Amygdala (tissue), 56 donors: Measurements from ENCODE around the gene COL9A2.
"Not testable (repeated sequence)": the region's sequence is repeated elsewhere in the genome, so short reads cannot be mapped to it uniquely, and the experiment has no call there.

Experiments
- DNase-seq, 56 donors: peaks; one replicate each; lab custom pipeline; 2025; lab: John Stamatoyannopoulos, UW

Gene COL9A2

DNA sequence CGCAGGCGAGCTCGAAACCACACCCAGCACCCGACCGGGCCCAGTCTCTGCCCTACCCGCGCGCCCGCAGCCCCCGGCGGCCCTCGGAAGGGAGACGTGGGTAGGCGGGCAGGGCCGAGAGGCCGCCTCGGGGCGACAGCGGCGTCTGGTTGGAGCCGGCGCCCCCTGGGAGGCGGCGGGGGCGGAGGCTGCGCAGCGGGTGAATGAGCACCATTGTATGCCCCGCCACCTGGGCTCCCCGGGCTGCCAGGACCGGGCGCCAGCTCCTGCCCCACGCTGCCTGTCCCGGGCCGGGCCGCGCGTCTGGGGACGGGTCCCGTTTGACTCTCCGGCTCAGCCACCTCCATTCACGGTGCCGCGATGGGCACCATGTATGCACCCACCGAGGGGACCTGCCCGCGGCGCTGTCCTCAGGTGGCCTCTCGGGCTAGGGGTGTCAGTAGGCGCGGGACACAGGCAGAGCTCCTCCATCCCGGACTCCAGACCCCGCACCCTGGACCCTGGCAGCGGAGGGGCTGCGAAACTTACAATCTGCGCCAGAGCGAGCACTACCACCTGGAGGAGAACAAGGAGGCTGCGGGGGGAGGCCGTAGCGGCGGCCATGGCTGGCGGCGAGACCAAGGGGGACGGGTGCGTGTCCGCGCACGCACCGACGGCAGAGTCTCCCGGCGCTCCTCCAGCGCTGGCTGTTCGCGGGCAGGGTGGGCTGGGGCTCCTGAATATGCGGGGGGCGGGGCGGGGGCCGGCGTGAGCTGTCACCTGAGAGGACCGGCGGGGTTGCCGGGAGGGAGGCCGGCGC, at the start of gene COL9A2:
TSS of gene COL9A2 (minus strand) at position 692 of the 799 bp plus-strand sequence. CDS start at position 603, 89 bp downstream.
- DNase-seq: peak in 51 of 56 donors; percentile 26 to 91 (median 71)

DNA sequence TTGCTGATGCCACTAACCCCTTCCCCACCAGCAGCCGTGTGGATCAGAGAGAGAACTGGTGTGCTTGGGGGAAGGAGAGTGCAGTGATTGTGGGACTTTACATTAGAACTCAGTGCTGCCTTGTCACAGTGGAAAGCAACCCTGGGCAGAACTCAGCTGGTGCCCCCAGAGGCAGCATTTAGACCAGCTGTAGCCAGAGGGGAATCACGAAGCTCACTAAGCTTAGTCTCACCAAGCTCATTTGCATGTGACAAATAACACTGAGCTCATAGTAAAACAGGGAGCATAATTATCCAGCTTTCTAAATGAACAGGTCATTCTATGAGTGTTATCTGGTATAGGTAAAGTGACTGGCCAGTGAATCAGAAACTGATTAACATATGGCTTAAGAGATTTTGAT, 46.6 kb upstream of the COL9A2 start:
- DNase-seq: no peak

DNA sequence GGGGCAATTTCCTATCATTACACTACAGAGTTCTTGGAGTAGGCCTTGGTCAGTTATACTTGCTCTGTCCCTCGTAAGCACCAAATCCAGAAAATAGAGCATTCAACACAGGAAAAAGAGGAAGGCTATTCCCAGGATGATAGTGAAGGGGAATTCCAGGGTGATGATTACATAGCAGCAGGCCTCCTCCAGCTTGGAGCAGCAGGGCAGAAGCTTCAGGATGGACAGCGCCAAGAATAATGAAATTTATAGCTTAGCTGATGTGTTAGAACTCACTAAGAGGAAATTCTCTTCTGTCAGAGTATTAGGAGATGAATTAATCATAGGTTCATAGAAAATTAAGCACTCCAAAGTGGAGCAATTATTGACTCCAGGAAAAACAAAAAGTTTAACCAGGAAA, 45.6 kb upstream of the COL9A2 start:
- DNase-seq: no peak

DNA sequence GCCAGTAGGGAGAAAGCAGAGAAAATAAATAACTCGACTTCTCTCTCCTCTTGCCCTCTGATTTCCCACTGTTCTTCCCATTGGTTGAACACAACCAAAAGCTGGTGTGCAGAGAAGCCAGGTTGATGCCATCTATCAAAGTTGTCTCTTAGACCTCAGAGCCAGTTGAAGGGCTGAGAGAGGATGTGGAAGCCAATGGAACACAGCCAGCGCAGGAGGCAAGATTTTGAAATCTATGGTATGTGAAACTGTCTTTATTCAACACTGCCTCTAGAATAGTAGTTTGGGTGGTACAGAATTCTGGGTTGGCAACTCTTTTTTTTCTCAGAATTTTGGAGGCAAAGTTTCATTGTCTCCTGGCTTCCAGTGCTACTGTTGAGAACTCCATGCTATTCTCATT, 45.1 kb upstream of the COL9A2 start:
- DNase-seq: no peak

DNA sequence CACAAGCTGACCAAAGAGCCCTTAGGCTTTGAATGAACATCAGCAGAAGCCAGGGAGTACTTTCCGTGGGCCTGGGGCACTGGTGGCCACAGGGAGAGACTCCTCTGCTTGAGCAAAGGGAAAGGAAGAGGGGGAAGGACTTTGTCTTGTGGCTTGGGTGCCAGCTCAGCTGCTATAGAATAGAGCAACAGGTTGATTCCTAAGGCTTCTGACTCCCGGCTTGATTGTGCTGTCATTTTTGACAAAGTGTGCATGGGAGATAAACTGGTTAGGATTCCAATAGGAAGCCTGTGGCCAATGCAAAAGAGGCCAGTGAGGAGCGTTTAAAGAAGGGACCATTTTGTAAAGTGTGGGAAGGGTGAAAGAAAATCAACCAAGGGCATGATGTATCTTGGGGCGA, 44.6 kb upstream of the COL9A2 start:
- DNase-seq: no peak

DNA sequence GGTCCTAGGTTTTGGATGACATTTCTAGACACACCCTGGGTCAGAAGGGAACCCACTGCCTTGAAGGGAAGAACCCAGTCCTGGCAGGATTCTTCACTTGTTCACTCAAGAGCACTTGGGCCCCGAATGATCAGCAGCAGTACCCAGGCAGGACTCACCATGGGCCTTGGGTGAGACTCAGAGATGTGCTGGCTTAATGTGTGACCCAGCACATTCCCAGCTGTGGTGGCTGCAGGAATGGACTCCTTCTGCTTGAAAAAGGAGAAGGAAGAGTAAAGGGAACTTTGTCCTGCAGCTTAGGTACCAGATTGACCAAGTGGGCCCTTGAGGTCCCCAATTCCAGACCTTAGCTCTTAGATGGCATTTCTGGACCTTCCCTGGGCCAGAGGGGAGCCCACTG, 44.1 kb upstream of the COL9A2 start:
- DNase-seq: no peak

DNA sequence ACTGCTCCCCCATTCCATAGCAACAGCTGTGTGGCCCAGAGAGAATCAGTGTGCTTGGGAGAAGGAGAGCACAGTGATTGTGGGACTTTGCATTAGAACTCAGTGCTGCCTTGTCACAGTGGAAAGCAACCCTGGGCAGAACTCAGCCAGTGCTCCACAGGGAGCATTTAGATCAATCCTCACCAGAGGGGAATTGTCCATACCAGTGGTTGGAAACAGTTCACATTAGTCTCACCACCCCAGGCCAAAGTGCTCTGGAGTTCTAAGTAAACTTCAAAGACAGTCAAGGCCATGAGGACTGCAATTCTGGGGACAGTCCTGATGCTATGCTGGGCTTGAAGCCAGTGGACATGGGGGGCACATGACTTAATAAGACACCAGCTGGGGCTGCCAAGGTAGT, 43.5 kb upstream of the COL9A2 start:
- no peak for DNase-seq

DNA sequence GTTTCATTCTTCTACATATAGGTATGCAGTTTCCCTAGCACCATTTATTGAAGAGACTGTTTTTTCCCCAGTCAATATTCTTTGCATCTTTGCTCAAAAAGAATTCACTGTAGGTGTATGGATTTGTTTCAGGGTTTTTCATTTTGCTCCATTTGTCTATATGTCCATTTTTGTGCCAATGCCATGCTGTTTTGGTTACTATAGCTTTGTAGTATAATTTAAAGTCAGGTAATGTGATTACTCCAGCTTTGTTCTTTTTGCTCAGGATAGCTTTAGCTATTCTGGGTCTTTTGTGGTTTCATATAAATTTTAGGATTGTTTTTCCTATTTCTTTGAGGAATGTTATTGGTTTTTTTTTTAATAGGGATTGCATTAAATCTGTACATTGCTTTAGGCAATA, 40.5 kb upstream of the COL9A2 start:
- no peak for DNase-seq

DNA sequence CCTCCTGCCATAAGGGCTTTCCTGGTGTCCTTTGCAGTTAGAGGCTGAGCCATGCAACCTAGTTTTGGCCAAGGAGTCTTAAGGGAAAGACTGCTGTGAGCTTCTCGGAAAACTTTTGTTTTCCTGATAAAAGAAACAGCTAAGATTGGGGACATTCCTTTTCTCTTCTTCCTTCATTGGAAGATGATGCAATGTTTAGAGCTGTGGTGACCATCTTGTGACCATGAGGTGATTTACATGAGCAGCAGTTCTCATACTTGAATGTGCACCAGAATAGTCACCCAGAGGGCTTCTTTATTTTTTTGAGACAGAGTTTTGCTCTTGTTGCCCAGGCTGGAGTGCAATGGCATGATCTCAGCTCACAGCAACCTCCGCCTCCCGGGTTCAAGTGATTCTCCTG, 36.0 kb upstream of the COL9A2 start:
- no peak for DNase-seq

DNA sequence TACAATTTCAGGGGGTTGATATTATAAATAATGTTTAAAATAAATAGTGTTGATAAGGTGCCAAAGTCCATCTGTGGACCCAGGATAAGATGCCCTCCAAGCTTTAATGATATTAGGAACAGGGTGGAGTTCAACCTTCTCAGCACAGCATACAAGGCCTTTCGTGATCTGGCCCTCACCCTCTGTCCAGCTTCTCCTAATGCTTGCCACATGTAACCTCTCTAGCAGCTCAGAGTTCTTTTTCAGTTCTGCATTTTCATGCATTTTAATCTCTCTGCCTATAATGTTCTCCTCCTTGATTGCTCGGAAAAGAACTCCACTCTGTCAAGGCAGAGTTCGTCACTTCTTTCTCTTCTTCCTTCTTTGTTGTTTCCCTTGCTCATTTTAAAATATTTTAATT, 35.0 kb upstream of the COL9A2 start:
- no peak for DNase-seq

DNA sequence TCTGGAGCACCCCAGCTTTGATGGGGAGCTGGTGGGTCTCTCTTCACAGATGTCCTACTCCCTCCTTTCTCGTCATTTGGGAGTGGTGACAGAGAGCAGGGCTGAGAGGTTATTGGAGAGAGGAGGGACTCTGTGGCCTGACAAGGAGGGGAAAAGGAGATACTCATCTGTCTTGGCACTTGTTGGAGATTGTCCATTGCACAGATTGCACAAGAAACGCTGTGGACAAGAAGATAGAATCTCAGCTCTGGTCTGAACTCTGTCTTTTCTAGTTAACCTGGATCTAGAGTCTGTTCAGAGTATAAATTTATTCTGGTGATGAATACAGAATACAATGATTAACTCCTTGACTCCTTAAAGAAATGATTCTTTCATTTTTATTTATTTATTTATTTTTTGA, 34.0 kb upstream of the COL9A2 start:
- DNase-seq: no peak

DNA sequence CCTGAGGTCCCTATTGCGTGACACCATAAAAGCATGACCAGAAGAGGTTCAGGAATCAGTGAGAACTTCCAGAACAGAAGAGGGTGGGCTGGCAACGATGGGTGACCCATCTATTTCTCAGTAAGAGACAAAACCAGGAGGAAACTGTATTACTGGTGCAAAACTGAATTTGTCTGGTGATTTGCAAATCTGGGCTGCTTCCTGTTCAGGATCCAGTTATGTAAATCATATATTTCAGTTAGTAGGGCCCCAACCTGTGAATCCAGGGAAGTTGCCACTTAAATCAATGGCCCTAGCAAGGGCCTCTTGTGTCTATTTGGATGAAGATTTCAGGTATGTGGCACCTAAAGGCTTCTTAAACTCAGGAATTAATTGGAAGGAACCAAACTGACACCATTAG, 33.3 kb upstream of the COL9A2 start:
- DNase-seq: no peak

DNA sequence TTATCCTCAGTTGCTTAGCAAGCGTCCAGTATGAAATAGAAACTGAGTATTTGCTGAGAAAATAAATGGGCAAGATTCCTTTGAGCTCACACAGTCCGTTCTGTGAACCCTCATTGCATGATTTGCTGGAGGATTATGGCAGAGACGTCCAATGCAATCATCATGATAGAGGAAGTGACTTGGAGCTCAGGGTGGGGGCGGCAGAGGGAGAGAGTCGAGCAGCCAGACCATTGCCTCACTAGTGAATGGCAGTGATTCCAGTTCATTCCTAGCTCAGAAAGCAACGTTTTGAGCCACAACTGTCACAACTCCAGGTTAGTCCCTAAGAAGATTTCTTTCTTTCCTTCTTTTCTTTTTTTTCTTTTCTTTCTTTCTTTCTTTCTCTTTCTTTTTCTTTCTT, 27.5 kb upstream of the COL9A2 start:
- peak in 31 of 56 donors; percentile 0 to 73 (median 8) for DNase-seq

DNA sequence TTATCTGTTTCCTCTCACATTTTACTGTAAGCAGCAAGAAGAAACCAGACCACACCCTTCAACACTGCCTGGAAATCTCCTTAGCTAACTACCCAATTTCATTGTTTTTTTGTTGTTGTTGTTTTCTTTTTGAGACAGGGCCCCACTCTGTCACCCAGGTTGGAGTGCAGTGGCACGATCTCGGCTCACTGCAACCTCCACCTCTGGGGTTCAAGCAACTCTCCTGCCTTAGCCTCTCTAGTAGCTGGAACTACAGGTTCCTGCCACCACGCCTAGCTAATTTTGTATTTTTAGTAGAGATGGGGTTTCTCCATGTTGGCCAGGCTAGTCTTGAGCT, 25.3 kb upstream of the COL9A2 start:
- DNase-seq: not testable (repeated sequence)

DNA sequence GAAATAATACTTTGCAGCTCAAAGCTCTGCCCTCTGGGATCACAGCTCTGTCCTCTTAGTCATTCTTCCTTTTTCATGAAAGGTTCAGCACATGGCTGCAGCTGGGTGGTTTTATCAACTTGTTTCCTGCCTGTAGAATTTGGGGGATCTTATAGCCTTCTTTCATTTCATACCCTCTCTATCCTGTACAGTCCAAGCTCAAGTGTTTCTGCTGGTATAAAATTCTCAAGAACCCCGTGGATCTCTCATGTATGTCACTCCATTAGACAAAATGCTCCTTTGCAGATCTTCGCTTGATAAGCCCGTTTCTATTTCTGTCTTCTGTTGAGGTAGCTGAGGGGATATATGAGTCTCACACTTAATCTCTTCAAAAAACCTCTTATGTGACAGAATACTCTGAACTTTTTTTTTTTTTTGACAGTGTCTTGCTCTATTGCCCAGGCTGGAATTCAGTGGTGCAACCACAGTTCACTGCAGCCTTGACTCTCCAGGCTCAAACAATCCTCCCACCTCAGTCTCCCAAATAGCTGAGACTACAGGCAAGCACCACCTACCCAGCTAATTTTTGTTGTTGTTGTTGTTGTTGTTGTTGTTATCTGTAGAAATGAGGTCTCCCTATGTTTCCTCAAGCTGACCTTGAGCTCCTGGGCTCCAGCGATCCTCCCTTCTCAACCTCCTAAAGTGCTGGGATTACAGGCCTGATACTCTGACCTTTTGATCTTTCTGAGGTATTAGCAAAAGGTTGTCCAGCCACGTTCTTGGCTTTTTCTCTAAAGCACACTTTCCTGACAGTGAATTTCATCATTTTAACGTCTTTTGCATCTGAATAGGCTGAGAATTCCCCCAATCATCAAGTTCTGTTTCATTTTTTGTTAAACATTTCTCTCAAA, 24.6 kb upstream of the COL9A2 start:
- DNase-seq: no peak

DNA sequence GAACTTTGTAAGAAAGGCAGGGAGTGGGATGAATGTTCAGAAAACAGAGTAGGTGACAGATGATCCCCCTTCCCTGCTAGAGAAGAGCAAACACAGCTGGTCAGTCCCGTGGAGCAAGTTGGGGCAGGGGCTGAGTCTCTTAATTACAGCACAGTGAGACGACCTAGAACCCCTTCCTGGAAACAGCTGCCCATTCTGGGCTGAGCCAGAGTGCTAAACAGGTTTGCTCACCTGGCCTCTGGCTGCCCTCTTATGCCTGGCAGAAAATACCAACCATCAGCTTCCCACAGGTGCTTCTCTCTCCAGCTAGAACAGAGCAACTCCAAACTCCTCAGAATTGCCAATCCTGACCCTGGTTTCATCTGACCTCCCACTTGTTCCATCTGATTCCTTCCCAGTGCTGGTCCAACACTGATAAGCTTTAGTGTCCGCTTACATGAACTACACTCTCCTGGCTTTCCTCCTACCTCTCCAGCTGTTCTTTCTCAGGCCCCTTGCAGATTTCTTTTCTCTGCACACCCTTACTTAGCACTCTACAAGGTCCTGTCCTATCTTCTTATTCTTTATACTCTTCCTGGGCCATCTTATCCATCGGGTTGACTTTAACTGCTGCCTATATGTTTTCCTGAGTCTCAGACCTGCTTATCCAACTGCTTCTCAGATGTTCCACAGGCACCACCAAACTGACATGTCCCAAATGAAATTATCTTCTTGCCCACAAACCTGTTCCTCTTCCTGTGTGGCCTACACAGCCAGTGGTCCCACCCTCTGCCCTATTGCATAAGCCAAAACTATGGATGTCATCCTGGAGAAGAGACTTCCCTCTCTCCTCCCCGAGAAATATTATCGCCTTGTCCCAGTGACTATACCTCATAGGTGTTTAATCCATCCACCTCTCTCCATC, 22.6 kb upstream of the COL9A2 start:
- no peak for DNase-seq

DNA sequence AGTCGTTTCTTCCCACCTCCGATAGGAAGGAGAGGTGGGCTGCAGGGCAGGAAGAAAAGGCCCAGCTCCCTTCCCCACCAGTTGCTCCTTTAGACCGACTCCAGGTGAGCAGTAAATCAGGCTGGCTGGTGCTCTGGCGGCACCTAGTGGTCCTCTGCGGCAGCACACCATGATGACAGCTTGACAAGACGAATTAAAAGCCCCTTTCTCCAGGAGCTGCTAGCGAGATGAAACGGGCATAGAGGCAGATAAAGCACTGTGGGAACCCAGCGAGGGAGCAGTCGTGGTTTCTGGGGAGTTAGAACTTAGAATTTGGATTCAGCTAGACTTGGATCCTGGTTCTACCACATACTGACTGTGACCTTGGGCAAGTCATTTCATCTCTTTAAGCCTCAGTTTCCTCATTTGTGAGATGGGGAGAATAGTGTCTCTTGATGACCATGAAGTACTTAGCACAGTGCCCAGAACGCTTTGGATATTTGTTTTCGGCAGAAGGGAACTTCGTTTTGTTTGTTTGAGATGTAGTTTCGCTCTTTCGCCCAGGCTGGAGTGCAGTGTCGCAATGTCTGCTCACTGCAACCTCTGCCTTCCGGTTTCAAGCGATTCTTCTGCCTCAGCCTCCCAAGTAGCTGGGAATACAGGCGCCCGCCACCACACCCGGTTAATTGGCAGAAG, 21.8 kb upstream of the COL9A2 start:
- DNase-seq: peak in 51 of 56 donors; percentile 9 to 88 (median 49)

DNA sequence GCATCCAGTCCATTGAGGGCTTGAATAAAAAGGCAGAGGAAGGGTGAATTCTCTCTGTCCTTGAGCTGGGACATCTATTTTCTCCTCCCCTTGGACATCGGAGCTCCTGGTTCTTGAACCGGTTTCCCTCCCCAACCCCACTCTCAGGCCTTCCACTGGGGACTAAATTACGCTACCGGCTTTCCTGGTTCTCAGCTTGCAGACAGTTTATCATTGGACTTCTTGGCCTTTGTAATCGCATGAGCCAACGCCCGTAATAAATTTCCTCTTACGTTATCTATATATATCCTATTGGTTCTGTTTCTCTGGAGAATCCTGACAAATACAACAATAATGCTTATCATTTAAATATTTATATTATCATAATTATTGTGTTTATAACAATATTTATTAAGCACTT, 20.4 kb upstream of the COL9A2 start:
- no peak for DNase-seq

DNA sequence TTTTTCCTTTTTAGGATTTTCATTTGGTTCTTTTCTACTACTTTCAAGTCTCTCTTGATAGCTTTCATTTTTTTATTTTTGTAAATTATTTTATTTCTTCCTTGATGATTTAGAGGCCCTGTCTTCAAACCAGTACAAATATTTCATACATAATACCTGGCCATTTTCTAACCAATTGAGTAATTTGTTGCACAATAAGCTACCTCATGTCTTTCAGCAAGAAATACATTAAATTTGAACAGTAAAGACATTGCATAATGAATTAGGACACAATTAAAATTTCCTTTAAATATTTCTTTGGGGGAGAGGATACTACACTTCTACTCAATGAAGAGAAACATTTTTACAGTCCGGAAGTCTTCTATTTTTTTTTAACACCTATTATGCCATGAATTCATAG, 15.6 kb upstream of the COL9A2 start:
- DNase-seq: no peak

DNA sequence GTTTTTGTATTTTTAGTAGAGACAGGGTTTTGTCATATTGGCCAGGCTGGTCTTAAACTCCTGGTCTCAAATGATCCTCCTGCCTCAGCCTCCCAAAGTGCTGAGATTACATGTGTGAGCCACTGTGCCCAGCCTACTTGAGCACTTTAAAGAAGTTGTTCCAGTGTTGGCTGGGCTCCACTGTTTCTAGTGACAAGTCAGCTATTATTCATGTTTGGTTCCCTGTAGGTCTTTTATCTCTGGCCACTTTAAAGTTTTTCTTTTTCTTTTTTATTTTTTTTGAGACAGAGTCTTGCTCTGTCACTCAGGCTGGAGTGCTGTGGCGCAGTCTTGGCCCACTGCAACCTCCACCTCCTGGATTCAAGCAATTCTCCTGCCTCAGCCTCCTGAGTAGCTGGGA, 14.3 kb upstream of the COL9A2 start:
- not testable (repeated sequence) for DNase-seq
